Spleen (tissue), 7 donors: Measurements from ENCODE around the gene RND3.

Experiments used
- POLR2AphosphoS5 ChIP-seq, 3 donors: sonication (generic); formaldehyde crosslinking; IDR thresholded peaks; one replicate each; pipeline ENCODE4 v1.5.1; 2017; ENCODE audit warnings: antibody characterized with exemption in 3 of 3
- TF ChIP-seq, protein P1 (sequence below), 11 experiments: fragments of 200-600 bp in 7 of 11; fragments of 450-650 bp in 4 of 11; sonication (generic) in 4 of 11; IDR thresholded peaks in 8 of 11; conservative IDR thresholded peaks in 3 of 11; 1 replicate in 7 of 11; 2 replicates in 4 of 11; pipeline versions ENCODE4 v1.4.0 to v1.8.0; 2016 to 2021; ENCODE audit warnings: antibody characterized with exemption in 11 of 11, inconsistent platforms in 4 of 11, mild to moderate bottlenecking in 1 of 11
- donor health status: DM: no; HTN: no; CAD: no; lungs with moderate emphysema.
- donor health status: DM: no; HTN: no; CAD: no.
- donor health status: DM: no; HTN: no; CAD: no.

DNA sequence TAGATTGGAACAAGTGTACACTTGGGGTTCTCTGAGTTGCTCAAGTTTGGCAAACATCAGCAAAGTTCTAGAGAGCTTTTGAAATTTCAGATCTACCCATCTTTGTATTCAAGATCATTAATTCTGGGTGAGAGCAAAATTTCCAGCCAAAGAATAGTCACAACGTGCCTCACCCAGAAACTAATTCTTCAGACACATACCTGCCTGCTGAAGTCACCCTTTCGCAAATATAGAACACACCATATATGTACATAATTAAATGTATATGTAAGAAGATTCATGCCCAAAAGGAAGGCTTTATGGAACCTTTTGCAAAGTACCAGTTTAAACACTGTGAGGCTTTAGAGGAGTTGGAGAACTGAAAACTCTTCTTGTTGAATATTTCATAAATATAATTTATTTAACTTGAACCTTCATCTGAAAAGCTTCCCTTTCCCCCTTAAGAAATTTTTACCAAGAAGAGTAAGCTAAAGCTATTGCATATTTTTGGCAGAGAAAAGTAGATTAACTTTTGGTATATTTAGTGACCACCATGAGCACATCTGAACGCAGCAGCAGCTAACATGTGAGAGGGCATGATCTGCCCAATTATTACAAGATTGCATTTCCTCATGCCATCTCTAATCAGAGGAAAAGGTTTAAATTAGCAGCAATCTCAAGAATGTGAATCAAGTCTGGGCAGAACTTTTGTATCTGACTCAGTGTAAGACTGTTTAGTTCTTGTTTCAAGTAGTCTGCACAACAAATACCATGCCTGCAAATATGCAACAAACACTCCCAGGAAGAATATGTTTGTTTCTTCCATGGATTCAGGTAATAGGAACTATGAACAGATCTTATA is 8.2 kb downstream of the RND3 start:
- TF ChIP-seq POLR2AphosphoS5 (IDR thresholded peaks at IDR 0.05): no peak
- TF ChIP-seq, protein P1, sequence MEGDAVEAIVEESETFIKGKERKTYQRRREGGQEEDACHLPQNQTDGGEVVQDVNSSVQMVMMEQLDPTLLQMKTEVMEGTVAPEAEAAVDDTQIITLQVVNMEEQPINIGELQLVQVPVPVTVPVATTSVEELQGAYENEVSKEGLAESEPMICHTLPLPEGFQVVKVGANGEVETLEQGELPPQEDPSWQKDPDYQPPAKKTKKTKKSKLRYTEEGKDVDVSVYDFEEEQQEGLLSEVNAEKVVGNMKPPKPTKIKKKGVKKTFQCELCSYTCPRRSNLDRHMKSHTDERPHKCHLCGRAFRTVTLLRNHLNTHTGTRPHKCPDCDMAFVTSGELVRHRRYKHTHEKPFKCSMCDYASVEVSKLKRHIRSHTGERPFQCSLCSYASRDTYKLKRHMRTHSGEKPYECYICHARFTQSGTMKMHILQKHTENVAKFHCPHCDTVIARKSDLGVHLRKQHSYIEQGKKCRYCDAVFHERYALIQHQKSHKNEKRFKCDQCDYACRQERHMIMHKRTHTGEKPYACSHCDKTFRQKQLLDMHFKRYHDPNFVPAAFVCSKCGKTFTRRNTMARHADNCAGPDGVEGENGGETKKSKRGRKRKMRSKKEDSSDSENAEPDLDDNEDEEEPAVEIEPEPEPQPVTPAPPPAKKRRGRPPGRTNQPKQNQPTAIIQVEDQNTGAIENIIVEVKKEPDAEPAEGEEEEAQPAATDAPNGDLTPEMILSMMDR (IDR thresholded peaks at IDR 0.05 in 8 of 11, conservative IDR thresholded peaks at IDR 0.05 in 3 of 11): no peak
